Stimulated activated CD8-positive, alpha-beta memory T cell treated with anti-CD3 and anti-CD28 coated beads, Interleukin-12 subunit alpha, Interleukin-12 subunit beta, amount 100 ng/mL, for 4 hours (primary cell): ENCODE measurements around the gene ATE1.
"Not testable (repeated sequence)": the region's sequence is repeated elsewhere in the genome, so short reads cannot be mapped to it uniquely, and the experiment has no call there.

Experiments
- DNase-seq: peaks from one replicate; pipeline ENCODE4 v3.0.0-alpha.2; 2020; ENCODE audit warnings: low read depth

ATE1 gene

DNA sequence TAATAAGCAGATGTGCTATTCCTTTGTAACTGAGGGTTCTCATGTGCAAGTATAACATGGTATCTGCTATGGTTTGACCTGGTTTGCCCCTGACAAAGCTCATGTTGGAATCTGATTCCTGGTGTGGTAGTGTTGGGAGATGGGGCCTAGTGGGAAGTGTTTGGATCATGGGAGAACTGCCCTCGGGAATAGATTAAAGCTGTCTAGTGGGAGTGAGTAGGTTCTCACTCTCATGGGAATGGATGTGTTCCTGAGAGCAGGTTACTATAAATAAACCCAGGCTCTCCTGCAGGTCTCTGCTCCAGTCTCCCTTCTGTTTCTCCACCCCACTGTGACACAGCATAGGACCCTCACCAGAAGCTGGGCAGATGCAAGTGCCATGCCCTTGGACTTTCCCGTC is 97.7 kb downstream of the ATE1 start:
- no peak for DNase-seq

DNA sequence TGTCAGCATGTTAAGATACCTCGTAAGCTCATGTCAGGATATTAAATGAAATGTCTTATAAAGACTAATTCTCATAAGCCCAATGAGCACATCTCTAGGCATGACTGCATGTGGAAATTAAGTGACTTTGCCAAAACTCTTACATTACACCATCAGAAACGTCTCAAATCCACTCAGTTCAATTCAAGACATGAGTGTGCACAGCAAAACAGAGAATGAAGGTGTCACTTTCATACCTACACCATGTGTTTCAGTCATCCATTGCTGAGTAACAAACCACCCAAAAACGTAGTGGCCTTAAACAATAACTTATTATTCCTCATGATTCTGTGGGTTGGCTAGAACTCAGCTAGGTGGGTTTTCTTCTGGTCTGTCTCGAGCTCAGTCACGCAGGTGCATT is 99.8 kb downstream of the ATE1 start:
- DNase-seq = no peak

DNA sequence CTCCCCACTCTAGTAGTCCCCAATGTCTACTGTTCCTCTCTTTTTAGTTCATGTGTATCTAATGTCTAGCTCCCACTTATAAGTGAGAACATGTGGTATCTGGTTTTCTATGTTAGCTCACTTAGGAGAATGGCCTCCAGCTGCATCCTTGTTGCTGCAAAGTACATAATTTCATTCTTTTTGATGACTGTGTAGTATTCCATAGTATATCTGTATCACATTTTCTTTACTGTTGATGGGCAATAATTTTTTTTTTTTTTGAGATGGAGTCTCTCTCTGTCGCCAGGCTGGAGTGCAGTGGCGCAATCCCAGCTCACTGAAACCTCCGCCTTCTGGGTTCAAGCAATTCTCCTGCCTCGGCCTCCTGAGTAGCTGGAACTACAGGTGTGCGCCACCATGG is 101.1 kb downstream of the ATE1 start:
- not testable (repeated sequence) for DNase-seq

- DNase-seq = no peak
Observed at GRCh38 chr10:121823993-121824463, 103.8 kb downstream of the ATE1 start.

DNA sequence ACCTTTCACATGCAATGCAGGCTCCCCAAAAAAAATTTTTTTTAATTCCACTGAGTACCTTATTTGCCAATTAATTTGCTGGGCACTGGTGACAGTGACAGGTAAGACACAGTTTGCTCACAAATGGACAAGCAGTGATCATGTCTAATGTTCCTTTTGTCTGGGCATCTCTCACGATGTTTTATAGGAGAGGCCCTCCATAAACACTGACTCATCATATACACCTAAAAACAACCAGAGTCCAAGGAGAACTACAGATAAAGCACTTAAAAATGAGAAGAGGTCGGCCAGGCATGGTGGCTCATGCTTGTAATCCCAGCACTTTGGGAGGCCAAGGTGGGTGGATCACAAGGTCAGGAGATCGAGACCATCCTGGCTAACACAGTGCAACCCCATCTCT is 105.1 kb downstream of the ATE1 start:
- DNase-seq = no peak

- DNase-seq = no peak
Observed at GRCh38 chr10:121822180-121822579, 105.7 kb downstream of the ATE1 start.

GRCh38 chr10:121819049-121819448 is 108.8 kb downstream of the ATE1 start:
- DNase-seq = no peak

GRCh38 chr10:121818599-121818998 is 109.2 kb downstream of the ATE1 start:
- DNase-seq = no peak

DNA sequence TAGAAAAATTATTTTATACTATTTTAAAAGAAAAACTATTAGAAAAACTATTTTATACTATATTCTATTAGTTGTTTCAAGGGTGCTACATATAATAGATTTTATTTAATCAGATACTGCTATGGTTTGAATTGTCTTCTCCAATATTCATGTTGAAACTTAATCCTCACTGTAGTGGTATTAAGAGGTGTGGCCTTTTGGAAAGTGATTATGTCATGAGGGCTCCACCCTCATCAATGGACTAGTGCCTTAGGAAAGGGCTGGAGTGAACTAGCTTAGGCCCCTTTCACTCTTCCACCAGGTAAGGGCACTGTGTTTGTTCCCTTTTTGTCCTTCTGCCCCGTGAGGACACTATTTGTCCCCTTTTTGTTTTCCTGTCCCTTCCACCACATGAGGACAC is 111.6 kb downstream of the ATE1 start:
- no peak for DNase-seq

- no peak for DNase-seq
Observed at GRCh38 chr10:121813857-121814256, 114.0 kb downstream of the ATE1 start.

DNA sequence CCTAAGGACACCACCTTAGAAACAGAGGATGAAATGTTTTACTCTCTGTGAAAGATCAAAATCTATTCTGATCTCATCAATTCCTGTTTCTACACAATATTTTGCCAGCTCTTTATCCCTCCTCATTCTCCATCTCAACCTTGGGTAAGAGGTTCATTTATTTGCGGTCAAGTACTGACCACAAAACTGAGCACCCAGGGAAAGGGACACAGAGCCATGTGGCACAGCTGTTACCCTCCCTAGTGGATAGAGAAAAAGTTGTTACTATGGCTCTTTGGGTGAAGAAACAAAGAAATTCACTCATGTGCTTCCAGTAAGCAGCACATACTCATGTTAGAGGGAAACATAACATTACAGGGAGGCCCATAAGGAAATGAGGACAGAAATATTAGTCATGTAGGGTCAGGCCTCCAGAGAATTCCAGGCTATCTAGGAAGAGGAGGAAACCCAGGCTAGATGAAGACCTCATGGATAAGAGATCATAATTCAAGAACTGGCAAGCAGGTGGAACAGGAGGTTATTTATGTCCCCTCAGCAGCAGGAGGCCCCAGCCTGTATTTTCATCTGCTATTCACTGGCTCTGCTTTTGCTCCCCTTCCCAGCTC is 114.5 kb downstream of the ATE1 start:
- no peak for DNase-seq

DNA sequence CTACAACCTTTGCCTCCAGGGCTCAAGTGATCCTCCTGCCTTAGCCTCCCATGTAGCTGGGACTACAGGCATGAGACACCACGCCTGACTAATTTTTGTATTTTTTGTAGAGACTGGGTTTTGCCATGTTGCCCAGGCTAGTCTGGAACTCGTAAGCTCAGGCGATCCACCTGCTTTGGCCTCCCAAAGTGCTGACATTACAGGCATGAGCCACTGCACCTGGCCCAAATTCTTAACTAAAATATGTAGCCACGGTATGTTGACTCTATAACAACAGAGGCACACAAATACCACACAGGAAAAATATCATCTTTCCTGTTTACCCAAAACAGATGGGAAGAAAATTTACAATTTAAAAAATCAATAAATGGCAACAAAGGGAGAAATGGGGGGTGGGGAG is 115.8 kb downstream of the ATE1 start:
- no peak for DNase-seq

- no peak for DNase-seq
Observed at GRCh38 chr10:121811386-121811785, 116.4 kb downstream of the ATE1 start.

DNA sequence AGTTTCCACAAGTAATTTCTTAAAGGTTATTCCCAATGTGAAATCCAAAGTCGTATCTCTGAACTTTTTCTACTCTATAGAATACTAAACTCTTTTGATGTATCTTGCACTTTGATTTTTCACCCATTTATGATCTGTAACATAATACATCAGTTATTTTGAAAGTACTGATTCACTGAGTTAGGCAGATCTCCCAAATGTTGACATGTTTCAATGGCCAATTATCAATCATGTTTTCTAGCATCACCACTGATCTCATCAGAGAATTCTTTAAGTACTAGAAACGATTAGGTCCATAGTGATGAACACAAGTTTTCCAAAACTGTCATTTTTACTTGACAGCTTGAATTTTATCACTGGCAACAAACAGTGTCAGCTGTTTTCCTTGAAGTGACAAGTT is 119.0 kb downstream of the ATE1 start:
- no peak for DNase-seq

GRCh38 chr10:121804460-121804859 is 123.4 kb downstream of the ATE1 start:
- DNase-seq = no peak

DNA sequence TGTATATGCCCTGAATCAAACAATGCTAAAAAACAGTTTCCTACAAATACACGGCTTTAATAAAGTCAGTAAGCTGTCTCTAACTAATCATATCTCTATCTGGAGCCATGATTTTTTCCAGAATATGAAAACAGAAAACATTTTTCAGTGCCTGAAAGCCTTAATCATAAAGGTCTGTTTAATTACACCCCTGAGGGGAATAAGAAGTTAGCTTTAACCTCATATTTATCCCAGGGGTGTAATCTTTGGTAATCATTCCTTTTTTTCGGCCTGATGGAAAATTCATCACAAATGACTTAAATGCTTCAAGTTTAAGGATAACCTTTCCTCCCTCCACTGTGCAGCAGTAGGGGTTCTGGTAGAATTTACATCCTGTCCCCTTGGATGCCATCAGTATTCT is 124.2 kb downstream of the ATE1 start:
- no peak for DNase-seq

GRCh38 chr10:121800831-121801230 is 127.0 kb downstream of the ATE1 start:
- DNase-seq = no peak

DNA sequence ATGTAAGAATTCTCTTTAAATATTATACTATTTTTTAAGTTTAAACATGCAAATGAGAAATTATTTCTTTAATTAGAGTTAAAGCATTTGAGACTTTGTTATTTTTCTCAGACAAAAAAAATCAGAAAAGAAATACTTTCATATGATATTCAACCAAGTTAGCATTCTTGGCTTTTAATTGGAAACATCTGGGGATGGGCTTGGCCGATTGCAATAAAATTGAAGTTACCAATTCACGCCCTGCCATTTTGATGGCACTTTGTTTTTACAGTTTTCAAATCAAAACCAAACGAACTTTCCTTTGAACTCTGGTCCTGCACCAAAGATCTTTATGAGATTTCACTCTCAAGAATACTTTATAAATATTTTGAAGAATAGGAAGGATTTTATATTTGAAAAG is 127.7 kb downstream of the ATE1 start:
- DNase-seq = no peak

DNA sequence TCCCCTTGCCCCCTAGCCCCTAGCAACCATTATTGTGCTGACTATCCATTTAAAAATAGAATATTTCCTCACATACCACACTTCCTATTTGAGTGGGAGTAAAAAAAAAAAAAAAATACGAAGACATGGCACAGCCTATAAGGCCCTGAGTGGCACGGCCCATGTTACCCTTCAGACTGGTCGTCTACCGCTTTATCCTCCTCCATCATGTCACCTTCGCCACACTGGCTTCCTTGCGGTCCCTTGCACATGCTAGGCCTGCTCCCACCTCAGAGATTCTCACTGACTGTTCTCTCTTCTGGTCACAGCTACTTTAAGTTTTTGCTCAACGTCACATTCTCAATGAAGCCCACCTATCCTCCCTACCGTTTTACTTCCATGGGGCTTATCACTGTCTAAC is 130.3 kb downstream of the ATE1 start:
- no peak for DNase-seq

- no peak for DNase-seq
Observed at GRCh38 chr10:121796342-121796741, 131.5 kb downstream of the ATE1 start.

GRCh38 chr10:121792198-121792597 is 135.6 kb downstream of the ATE1 start:
- no peak for DNase-seq

DNA sequence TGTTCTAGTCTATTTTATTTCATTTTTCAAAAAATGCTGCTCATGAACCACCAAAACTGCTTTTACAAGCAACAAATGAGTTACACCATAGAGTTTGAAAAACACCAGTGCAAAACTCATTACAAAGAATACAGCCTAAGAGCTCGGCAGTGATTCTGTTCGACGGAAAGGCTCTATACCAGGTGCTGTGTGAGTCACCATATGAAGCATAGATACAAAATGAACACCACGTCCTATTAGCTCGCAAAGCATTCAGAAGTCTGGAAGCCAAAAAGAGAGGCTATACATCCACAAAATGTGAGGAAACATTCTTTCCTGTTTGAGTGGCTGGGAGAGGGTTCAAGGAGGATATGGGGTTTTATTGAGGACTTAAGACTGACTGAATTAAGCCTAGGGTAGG is 136.1 kb downstream of the ATE1 start:
- DNase-seq = no peak

DNA sequence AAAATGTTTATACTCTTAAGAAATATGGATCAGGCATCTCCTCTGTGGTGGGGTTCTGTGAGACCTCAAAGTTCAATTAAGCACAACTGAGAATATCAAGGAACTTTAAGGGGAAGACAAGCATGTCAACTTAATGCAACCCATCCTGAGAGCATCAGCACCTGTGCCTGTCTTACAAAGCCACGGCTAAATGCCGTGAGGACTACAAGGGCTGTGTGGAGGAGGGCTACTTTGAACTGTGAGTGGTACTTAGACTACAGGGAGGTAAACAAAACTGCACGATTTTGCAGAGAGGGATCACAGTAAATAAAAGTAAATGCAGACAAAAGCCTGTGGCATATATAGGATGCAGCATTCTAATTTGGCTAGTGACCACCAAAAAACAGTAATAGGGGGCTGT is 139.1 kb downstream of the ATE1 start:
- DNase-seq = no peak

DNA sequence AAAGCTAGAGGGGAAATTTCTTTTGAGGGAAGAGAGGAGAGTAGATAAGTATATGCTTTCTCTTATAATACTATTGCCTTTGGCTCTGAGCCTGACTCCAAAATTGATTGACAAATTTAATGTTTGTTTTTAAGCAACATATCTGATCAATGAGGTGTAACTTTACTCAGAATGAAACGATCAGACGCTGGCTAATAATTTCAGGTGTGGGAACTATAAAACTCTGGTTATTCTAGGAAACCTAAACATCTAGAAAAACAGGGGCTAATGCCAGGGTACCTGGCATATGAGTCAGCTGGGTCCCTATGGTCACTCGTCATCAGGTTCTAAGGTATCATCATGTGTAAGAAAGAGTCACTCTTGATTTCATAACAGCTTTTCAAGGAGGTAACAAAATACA is 139.7 kb downstream of the ATE1 start:
- DNase-seq = no peak

DNA sequence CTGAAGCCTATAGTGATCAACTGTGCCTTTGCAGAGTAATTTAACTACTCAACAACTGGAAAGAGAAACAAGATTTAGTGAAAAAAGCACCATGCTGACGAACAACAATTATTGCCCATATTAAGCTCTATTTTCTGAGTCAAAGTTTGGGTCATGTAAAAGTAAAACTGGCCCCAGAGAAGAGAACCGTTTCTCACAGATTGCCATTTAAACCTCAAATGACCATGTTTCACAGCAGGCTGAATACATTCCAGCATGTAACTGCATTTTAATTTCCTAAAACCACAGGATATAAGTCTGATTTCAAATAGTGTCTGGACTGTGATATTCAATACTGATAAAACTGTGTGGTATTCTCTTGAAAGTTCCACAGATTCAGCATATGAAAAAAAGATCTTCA is 140.7 kb downstream of the ATE1 start:
- no peak for DNase-seq
